K562 (cell line): ENCODE results near the gene MAST1. TPM values are rescaled to one million over a fixed set of nuclear protein-coding genes. Genes with fewer than 3 reads are reported as not detected.

Experiments used
- ARNT ChIP-seq, 2 experiments: fragments of 450-650 bp; IDR thresholded peaks; 2 replicates each; pipeline ENCODE4 v1.6.1; 2016; ENCODE audit warnings: mild to moderate bottlenecking in 1 of 2
- PPARD ChIP-seq: fragments of 250-450 bp; sonication (Bioruptor Pico); IDR thresholded peaks from 2 replicates; pipeline ENCODE4 v1.8.0; 2022; ENCODE audit warnings: inconsistent platforms, mild to moderate bottlenecking, moderate library complexity
- SNRNP70 ChIP-seq: fragments of 200-400 bp; formaldehyde crosslinking; optimal IDR thresholded peaks from 2 replicates; pipeline ENCODE3; 2017; ENCODE audit warnings: low read depth, low read length
- SP2 ChIP-seq: IDR thresholded peaks from 2 replicates; pipeline ENCODE4 v1.6.1; 2011; ENCODE audit warnings: mild to moderate bottlenecking, low read depth, low read length, moderate library complexity; ENCODE audit not compliant: poor library complexity, severe bottlenecking; ENCODE audit errors: extremely low read depth
- TRIM28 ChIP-seq: fragments of 450-650 bp; IDR thresholded peaks from 2 replicates; pipeline ENCODE4 v1.6.1; 2017
- TSC22D4 ChIP-seq: fragments of 450-650 bp; IDR thresholded peaks from 2 replicates; pipeline ENCODE4 v1.6.1; 2016; ENCODE audit warnings: missing genetic modification characterization, missing biosample characterization, control low read depth
- ZC3H4 ChIP-seq: sonication (generic); formaldehyde crosslinking; IDR thresholded peaks from 2 replicates; pipeline ENCODE4 v1.9.0; 2021; ENCODE audit warnings: missing genetic modification reagents, borderline replicate concordance
- ZNF274 ChIP-seq: IDR thresholded peaks from 2 replicates; pipeline ENCODE4 v1.6.1; 2011; ENCODE audit warnings: low read depth, mild to moderate bottlenecking, low read length, moderate library complexity, borderline replicate concordance
- polyA plus RNA-seq, 8 experiments: library from polyadenylated mRNA; depleted of rRNA in 4 of 8; stranded (reverse) in 5 of 8; unstranded in 3 of 8; fragments of >200 nt; fragmentation: Nextera tagmentation in 2 of 8; fragmentation: Illumina TruSeq in 1 of 8; extraction: Ambion mirVana in 2 of 8; extraction: Trizol in 1 of 8; gene quantifications; 2 replicates each; pipeline versions ENCODE4 v1.2.1 to v1.2.3, GENCODE V29; 2011 to 2014; ENCODE audit warnings: inconsistent platforms in 1 of 8, missing spikeins in 1 of 8
- total RNA-seq, 7 experiments: library from RNA; depleted of rRNA in 6 of 7; stranded (reverse); fragments of >200 nt in 6 of 7; fragmentation: Illumina TruSeq in 2 of 7; extraction: Trizol in 2 of 7; gene quantifications; 2 replicates each; pipeline versions ENCODE4 v1.2.1 to v1.2.3, GENCODE V29; 2011 to 2021; ENCODE audit warnings: low replicate concordance in 1 of 7
- TF ChIP-seq, protein P1 (sequence below): fragments of 450-650 bp; IDR thresholded peaks from 2 replicates; pipeline ENCODE4 v1.6.1; 2018; ENCODE audit not compliant: partially characterized antibody
- TF ChIP-seq, protein P2 (sequence below): fragments of 450-650 bp; IDR thresholded peaks from 2 replicates; pipeline ENCODE4 v1.6.1; 2016; ENCODE audit warnings: mild to moderate bottlenecking, moderate library complexity
- TF ChIP-seq, protein P3 (sequence below), 2 experiments: fragments of 250-450 bp in 1 of 2; fragments of 450-650 bp in 1 of 2; sonication (Bioruptor Pico) in 1 of 2; IDR thresholded peaks; 2 replicates each; pipeline versions ENCODE4 v1.6.1 to v1.8.0; 2016 to 2021; ENCODE audit warnings: mild to moderate bottlenecking in 2 of 2, moderate library complexity in 2 of 2, missing compliant biosample characterization in 1 of 2, missing genetic modification characterization in 1 of 2

The MAST1 gene
- total and polyA plus RNA-seq, 9 of the 15 experiments (the other 6 are each of a cell fraction or from before 2014, with no cell fraction given): 0.48 to 10.3 (median 3.9) TPM

DNA sequence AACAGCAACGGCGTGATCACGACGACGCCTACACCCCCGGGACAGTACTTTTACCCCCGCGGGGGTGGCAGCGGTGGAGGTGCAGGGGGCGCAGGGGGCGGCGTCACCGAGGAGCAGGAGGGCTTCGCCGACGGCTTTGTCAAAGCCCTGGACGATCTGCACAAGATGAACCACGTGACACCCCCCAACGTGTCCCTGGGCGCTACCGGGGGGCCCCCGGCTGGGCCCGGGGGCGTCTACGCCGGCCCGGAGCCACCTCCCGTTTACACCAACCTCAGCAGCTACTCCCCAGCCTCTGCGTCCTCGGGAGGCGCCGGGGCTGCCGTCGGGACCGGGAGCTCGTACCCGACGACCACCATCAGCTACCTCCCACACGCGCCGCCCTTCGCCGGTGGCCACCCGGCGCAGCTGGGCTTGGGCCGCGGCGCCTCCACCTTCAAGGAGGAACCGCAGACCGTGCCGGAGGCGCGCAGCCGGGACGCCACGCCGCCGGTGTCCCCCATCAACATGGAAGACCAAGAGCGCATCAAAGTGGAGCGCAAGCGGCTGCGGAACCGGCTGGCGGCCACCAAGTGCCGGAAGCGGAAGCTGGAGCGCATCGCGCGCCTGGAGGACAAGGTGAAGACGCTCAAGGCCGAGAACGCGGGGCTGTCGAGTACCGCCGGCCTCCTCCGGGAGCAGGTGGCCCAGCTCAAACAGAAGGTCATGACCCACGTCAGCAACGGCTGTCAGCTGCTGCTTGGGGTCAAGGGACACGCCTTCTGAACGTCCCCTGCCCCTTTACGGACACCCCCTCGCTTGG, 46.1 kb upstream of the MAST1 start (continued):
- TF ChIP-seq, protein P1, sequence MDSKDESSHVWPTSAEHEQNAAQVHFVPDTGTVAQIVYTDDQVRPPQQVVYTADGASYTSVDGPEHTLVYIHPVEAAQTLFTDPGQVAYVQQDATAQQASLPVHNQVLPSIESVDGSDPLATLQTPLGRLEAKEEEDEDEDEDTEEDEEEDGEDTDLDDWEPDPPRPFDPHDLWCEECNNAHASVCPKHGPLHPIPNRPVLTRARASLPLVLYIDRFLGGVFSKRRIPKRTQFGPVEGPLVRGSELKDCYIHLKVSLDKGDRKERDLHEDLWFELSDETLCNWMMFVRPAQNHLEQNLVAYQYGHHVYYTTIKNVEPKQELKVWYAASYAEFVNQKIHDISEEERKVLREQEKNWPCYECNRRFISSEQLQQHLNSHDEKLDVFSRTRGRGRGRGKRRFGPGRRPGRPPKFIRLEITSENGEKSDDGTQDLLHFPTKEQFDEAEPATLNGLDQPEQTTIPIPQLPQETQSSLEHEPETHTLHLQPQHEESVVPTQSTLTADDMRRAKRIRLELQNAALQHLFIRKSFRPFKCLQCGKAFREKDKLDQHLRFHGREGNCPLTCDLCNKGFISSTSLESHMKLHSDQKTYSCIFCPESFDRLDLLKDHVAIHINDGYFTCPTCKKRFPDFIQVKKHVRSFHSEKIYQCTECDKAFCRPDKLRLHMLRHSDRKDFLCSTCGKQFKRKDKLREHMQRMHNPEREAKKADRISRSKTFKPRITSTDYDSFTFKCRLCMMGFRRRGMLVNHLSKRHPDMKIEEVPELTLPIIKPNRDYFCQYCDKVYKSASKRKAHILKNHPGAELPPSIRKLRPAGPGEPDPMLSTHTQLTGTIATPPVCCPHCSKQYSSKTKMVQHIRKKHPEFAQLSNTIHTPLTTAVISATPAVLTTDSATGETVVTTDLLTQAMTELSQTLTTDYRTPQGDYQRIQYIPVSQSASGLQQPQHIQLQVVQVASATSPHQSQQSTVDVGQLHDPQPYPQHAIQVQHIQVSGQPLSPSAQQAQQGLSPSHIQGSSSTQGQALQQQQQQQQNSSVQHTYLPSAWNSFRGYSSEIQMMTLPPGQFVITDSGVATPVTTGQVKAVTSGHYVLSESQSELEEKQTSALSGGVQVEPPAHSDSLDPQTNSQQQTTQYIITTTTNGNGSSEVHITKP: no peak
- TF ChIP-seq TSC22D4 (tag): no peak
- TF ChIP-seq ZNF274: no peak
- TF ChIP-seq ARNT (IDR thresholded peaks at IDR 0.05): no peak
- TF ChIP-seq, protein P2, sequence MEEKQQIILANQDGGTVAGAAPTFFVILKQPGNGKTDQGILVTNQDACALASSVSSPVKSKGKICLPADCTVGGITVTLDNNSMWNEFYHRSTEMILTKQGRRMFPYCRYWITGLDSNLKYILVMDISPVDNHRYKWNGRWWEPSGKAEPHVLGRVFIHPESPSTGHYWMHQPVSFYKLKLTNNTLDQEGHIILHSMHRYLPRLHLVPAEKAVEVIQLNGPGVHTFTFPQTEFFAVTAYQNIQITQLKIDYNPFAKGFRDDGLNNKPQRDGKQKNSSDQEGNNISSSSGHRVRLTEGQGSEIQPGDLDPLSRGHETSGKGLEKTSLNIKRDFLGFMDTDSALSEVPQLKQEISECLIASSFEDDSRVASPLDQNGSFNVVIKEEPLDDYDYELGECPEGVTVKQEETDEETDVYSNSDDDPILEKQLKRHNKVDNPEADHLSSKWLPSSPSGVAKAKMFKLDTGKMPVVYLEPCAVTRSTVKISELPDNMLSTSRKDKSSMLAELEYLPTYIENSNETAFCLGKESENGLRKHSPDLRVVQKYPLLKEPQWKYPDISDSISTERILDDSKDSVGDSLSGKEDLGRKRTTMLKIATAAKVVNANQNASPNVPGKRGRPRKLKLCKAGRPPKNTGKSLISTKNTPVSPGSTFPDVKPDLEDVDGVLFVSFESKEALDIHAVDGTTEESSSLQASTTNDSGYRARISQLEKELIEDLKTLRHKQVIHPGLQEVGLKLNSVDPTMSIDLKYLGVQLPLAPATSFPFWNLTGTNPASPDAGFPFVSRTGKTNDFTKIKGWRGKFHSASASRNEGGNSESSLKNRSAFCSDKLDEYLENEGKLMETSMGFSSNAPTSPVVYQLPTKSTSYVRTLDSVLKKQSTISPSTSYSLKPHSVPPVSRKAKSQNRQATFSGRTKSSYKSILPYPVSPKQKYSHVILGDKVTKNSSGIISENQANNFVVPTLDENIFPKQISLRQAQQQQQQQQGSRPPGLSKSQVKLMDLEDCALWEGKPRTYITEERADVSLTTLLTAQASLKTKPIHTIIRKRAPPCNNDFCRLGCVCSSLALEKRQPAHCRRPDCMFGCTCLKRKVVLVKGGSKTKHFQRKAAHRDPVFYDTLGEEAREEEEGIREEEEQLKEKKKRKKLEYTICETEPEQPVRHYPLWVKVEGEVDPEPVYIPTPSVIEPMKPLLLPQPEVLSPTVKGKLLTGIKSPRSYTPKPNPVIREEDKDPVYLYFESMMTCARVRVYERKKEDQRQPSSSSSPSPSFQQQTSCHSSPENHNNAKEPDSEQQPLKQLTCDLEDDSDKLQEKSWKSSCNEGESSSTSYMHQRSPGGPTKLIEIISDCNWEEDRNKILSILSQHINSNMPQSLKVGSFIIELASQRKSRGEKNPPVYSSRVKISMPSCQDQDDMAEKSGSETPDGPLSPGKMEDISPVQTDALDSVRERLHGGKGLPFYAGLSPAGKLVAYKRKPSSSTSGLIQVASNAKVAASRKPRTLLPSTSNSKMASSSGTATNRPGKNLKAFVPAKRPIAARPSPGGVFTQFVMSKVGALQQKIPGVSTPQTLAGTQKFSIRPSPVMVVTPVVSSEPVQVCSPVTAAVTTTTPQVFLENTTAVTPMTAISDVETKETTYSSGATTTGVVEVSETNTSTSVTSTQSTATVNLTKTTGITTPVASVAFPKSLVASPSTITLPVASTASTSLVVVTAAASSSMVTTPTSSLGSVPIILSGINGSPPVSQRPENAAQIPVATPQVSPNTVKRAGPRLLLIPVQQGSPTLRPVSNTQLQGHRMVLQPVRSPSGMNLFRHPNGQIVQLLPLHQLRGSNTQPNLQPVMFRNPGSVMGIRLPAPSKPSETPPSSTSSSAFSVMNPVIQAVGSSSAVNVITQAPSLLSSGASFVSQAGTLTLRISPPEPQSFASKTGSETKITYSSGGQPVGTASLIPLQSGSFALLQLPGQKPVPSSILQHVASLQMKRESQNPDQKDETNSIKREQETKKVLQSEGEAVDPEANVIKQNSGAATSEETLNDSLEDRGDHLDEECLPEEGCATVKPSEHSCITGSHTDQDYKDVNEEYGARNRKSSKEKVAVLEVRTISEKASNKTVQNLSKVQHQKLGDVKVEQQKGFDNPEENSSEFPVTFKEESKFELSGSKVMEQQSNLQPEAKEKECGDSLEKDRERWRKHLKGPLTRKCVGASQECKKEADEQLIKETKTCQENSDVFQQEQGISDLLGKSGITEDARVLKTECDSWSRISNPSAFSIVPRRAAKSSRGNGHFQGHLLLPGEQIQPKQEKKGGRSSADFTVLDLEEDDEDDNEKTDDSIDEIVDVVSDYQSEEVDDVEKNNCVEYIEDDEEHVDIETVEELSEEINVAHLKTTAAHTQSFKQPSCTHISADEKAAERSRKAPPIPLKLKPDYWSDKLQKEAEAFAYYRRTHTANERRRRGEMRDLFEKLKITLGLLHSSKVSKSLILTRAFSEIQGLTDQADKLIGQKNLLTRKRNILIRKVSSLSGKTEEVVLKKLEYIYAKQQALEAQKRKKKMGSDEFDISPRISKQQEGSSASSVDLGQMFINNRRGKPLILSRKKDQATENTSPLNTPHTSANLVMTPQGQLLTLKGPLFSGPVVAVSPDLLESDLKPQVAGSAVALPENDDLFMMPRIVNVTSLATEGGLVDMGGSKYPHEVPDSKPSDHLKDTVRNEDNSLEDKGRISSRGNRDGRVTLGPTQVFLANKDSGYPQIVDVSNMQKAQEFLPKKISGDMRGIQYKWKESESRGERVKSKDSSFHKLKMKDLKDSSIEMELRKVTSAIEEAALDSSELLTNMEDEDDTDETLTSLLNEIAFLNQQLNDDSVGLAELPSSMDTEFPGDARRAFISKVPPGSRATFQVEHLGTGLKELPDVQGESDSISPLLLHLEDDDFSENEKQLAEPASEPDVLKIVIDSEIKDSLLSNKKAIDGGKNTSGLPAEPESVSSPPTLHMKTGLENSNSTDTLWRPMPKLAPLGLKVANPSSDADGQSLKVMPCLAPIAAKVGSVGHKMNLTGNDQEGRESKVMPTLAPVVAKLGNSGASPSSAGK: peak; percentile 82
- TF ChIP-seq TRIM28: no peak
- no peak for TF ChIP-seq SNRNP70
- no peak; the same call in 1 of the 2 replicates for TF ChIP-seq ZC3H4 (CRISPR knock-in tag)
- no peak for TF ChIP-seq SP2
- TF ChIP-seq, protein P3, sequence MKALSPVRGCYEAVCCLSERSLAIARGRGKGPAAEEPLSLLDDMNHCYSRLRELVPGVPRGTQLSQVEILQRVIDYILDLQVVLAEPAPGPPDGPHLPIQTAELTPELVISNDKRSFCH (CRISPR knock-in tag; IDR thresholded peaks at IDR 0.05): no peak
- TF ChIP-seq, protein P3 (tag; IDR thresholded peaks at IDR 0.05): peak; percentile 59; the same call in 1 of the 2 replicates
- no peak for TF ChIP-seq PPARD
